ENCODE measurements around the gene LARP4. TPM values are rescaled to one million over a fixed set of nuclear protein-coding genes. Genes with fewer than 3 reads are reported as not detected.
A peak's percentile ranks its signal among the peaks of the same experiment; 100 is the strongest.

Gene LARP4
- total and polyA plus RNA-seq, 9 of the 15 experiments (the other 6 are each of a cell fraction or from before 2014, with no cell fraction given) = 31.6 to 84.5 (median 52.4) TPM

GRCh38 chr12:50400638-50401499 lies at the start of gene LARP4 (continued):
- TF ChIP-seq ARID3A (IDR thresholded peaks at IDR 0.05; ENCODE audit: borderline replicate concordance, low read depth, low read length) (peak; percentile 69; the same call in 1 of the 2 replicates), ZNF217 (CRISPR knock-in tag; IDR thresholded peaks at IDR 0.05) (no peak), CHAMP1 (IDR thresholded peaks at IDR 0.05) (peak; percentile 65), ELK3 (CRISPR knock-in tag; IDR thresholded peaks at IDR 0.05) (no peak), MCM2 (IDR thresholded peaks at IDR 0.05; ENCODE audit: low read depth) (no peak), OTX1 (CRISPR knock-in tag; IDR thresholded peaks at IDR 0.05) (peak; percentile 68; the same call in 1 of the 2 replicates), MED1 (CRISPR knock-in tag; IDR thresholded peaks at IDR 0.05; ENCODE audit: borderline replicate concordance) (no peak), NRF1 (conservative IDR thresholded peaks at IDR 0.05 in 1 of 2, IDR thresholded peaks at IDR 0.05 in 1 of 2) (peak; percentile 40 to 50), CREB5 (CRISPR knock-in tag; IDR thresholded peaks at IDR 0.05) (no peak), GATAD2A (IDR thresholded peaks at IDR 0.05) (no peak), CCNT2 (IDR thresholded peaks at IDR 0.05; ENCODE audit: borderline replicate concordance, extremely low read depth, insufficient read length, low read depth, low read length) (no peak), HMG20A (CRISPR knock-in tag; conservative IDR thresholded peaks at IDR 0.05) (no peak), NR0B1 (IDR thresholded peaks at IDR 0.05; ENCODE audit: partially characterized antibody) (no peak), TCFL5 (CRISPR knock-in tag; conservative IDR thresholded peaks at IDR 0.05) (no peak), KAT2B (IDR thresholded peaks at IDR 0.05; ENCODE audit: low read depth, low read length) (no peak), SIRT6 (IDR thresholded peaks at IDR 0.05; ENCODE audit: low read depth, low read length) (no peak), TBL1XR1 (IDR thresholded peaks at IDR 0.05; ENCODE audit: low read length in 2 of 2) (peak in 1 of 2 experiments; percentile 10; a peak in 1 of 4 replicates), TARDBP (IDR thresholded peaks at IDR 0.05) (no peak), ZC3H8 (IDR thresholded peaks at IDR 0.05) (no peak), NFE2L1 (tag; IDR thresholded peaks at IDR 0.05; ENCODE audit: borderline replicate concordance, low read depth) (no peak)
